ENCODE measurements around the gene ZNF768. TPM values are rescaled to one million over a fixed set of nuclear protein-coding genes. Genes with fewer than 3 reads are reported as not detected.

ZNF768 gene
- total RNA-seq, 6 donors from 2014 or later, result 27.3 to 58.7 (median 34.8) TPM

DNA sequence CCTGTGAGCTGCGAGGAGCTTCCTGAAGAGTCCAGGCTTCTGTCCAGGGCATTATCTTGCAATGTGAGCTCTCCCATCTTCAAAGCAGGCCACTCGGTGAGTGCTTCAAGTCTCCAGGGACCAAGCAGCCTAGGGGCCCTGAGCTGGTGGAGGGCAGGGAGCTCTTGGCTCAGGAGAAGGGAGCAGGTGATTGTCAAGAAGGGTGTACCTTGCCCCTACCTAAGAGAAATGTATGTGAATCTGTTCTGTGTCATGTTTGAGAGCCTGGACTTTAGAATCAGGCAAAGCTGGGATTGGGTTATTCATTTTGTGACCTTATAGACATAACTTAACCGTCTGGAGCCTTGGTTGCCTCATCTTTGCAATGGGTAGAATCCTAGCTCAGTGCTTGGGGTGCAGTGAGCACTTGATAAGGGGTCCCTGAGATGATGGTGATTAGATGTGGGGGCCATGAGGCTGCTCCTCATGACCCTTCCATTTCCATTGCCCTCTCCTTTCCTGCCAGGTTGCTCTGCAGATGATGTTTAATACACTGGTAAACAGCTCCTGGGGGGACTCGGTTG is 15.9 kb downstream of the ZNF768 start:
- peaks cover 0 to 19% (median 1%) of the 10 kb centered on the region in 4 donors for H3K36me3 ChIP-seq
- DNase-seq, result no peak

DNA sequence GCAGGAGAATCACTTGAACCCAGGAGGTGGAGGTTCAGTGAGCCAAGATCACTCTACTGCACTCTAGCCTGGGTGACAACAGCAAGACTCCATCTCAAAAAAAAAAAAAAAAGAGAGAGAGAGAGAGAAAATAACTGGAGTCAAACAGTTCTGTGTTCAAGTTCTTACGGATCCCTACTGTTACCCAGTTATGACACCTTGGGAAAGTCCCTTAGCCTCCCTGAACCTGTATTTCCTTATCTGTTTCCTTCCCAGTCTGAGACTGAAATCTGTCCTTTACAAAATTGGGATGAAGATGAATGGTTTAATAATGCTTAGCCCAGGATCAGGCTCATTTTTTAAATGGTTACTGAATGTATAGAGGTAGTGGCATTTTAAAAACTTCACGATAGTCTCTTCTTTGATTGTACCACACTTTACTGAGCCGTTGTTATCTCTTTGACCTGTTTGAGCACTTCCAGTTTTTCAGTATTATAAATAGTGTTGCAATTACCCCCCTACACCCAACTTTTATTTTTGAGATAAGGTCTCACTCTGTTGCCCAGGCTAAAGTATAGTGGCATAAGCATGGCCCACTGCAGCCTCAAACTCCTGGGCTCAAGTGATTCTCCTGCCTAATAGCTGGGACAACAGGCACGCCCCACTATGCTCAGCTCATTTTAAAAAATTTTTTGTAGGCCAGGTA is 17.1 kb downstream of the ZNF768 start:
- no peak for ATAC-seq (ENCODE audit: low FRiP score in 2 of 2)
- WGBS, 2 donors, result 60 to 73% methylated on average over 4 of the region's 4 CpGs
- Histone ChIP-seq H3K4me3 (no peak overlapping the region), H3K27ac (no peak overlapping the region), H3K36me3 (peaks cover 0 to 21% (median 1%) of the 10 kb centered on the region in 4 donors), H3K9me3 (no peaks in the 10 kb centered on the region), H3K27me3 (no peaks in the 10 kb centered on the region), H3K4me1 (no peaks in the 10 kb centered on the region)
- DNase-seq, result no peak
- TF ChIP-seq POLR2AphosphoS5 (IDR thresholded peaks at IDR 0.05), result no peak
- TF ChIP-seq, protein P1, sequence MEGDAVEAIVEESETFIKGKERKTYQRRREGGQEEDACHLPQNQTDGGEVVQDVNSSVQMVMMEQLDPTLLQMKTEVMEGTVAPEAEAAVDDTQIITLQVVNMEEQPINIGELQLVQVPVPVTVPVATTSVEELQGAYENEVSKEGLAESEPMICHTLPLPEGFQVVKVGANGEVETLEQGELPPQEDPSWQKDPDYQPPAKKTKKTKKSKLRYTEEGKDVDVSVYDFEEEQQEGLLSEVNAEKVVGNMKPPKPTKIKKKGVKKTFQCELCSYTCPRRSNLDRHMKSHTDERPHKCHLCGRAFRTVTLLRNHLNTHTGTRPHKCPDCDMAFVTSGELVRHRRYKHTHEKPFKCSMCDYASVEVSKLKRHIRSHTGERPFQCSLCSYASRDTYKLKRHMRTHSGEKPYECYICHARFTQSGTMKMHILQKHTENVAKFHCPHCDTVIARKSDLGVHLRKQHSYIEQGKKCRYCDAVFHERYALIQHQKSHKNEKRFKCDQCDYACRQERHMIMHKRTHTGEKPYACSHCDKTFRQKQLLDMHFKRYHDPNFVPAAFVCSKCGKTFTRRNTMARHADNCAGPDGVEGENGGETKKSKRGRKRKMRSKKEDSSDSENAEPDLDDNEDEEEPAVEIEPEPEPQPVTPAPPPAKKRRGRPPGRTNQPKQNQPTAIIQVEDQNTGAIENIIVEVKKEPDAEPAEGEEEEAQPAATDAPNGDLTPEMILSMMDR (IDR thresholded peaks at IDR 0.05), result no peak
- no peak for TF ChIP-seq EP300 (IDR thresholded peaks at IDR 0.05)
- TF ChIP-seq POLR2A (IDR thresholded peaks at IDR 0.05), result no peak

More for the DNA sequence above, 15.9 kb downstream of the ZNF768 start:
- H3K27ac ChIP-seq, result no peak overlapping the region
- no peak for ATAC-seq (ENCODE audit: low FRiP score in 2 of 2)
- no peak for TF ChIP-seq POLR2A (IDR thresholded peaks at IDR 0.05)
- TF ChIP-seq, protein P1 (IDR thresholded peaks at IDR 0.05), result no peak
- no peak for TF ChIP-seq EP300 (IDR thresholded peaks at IDR 0.05)
- no peak for TF ChIP-seq POLR2AphosphoS5 (IDR thresholded peaks at IDR 0.05)
- no peaks in the 10 kb centered on the region for H3K27me3 ChIP-seq
- 67 to 83% methylated on average over 4 of the region's 4 CpGs for WGBS, 2 donors
- H3K4me3 ChIP-seq, result no peak overlapping the region
- no peaks in the 10 kb centered on the region for H3K4me1 ChIP-seq
- no peaks in the 10 kb centered on the region for H3K9me3 ChIP-seq

DNA sequence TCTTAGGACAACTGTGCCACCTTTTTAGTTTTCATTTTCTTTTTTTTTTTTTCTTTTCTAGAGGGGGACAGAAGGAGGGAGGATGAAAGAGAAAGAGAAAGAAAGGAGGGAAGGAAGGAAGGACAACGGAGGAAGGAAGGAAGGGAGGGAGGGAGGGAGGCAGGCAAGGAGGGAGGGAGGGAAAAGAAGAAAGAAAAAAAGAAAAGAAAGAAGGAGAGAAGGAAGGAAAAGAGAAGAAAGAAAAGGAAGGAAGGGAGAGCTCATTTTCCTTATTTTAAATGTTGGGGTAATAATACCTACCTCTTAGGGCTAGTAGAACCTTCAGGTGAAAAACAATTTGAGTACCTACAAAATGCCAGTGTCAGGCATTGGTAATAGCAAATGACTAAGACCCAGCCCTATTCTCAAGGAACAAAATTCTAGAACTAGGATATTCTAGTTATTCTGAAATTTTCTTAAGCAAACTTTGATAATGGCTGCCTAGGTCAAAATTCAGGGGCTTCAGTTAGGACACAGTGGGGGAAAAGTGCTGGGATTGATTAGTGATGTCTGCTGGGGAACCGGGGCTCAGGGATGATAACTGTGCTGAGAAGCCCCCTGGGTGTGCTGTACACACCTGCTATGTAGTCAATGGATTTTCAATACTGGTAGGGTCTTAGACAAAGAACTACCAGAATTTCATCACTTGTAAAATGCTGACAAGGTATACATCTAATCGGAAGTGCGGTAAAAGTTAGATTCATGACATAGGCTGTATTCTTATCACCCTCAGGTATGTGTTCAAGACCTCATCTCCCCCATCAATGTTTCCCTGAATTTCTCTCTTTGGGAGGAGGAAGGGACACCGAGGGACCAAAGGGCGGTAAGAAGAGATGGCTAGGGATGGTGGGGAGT is 22.7 kb downstream of the ZNF768 start:
- ATAC-seq (ENCODE audit: low FRiP score in 2 of 2) (no peak), DNase-seq (no peak)
- Histone ChIP-seq H3K9me3 (no peaks in the 10 kb centered on the region), H3K4me1 (no peaks in the 10 kb centered on the region), H3K4me3 (no peak overlapping the region), H3K36me3 (peaks cover 0 to 12% (median 2%) of the 10 kb centered on the region in 4 donors), H3K27ac (no peak overlapping the region), H3K27me3 (no peaks in the 10 kb centered on the region)
- 79% methylated on average over 6 of the region's 6 CpGs for WGBS, 2 donors
- TF ChIP-seq POLR2AphosphoS5 (IDR thresholded peaks at IDR 0.05) (no peak), POLR2A (IDR thresholded peaks at IDR 0.05) (no peak), EP300 (IDR thresholded peaks at IDR 0.05) (no peak)
- TF ChIP-seq, protein P1 (IDR thresholded peaks at IDR 0.05), result no peak

DNA sequence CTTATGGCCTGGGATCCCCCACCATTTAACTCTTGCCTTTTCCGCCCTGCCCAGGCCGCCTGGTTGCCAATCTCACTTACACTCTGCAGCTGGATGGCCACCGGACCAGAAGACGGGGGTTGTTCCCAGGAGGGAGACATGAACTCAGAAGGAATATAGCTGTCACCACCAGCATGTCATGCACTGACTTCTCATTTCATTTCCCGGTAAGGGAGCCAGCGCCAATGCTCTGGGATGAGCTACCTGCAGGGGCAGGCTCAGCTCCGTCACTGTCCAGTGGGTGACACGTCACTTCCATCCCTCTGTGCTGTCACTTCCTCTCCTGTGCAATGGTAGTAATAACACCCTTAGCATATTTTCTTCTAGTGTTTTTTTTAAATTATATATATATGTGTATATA is 27.1 kb downstream of the ZNF768 start:
- Histone ChIP-seq H3K27me3 (no peaks in the 10 kb centered on the region), H3K27ac (no peak overlapping the region), H3K36me3 (peaks cover 0 to 14% (median 5%) of the 10 kb centered on the region in 4 donors), H3K9me3 (no peaks in the 10 kb centered on the region), H3K4me1 (no peaks in the 10 kb centered on the region), H3K4me3 (no peak overlapping the region)
- WGBS, 2 donors, result 68 to 81% methylated on average over 5 to 8 of the region's 8 CpGs
- TF ChIP-seq, protein P1 (IDR thresholded peaks at IDR 0.05), result no peak
- TF ChIP-seq EP300 (IDR thresholded peaks at IDR 0.05), result no peak
- no peak for DNase-seq
- ATAC-seq (ENCODE audit: low FRiP score in 2 of 2), result no peak
